Mononuclear cell (primary cell): ENCODE measurements around the gene UBALD1. TPM values are rescaled to one million over a fixed set of nuclear protein-coding genes. Genes with fewer than 3 reads are reported as not detected.
"Not testable (repeated sequence)": the region's sequence is repeated elsewhere in the genome, so short reads cannot be mapped to it uniquely, and the experiment has no call there.

Experiments
- H3K27me3 ChIP-seq: 2 replicates; pipeline ENCODE4 v1.6.0; 2011; ENCODE audit warnings: low read length, control low read depth; ENCODE audit not compliant: insufficient read depth
- H3K4me1 ChIP-seq: 2 replicates; pipeline ENCODE4 v1.5.1; 2011; ENCODE audit warnings: mild to moderate bottlenecking, low read length, control low read depth; ENCODE audit not compliant: insufficient read depth
- H3K4me3 ChIP-seq: 2 replicates; pipeline ENCODE4 v1.5.1; 2011; ENCODE audit warnings: mild to moderate bottlenecking, low read length, moderate library complexity
- H3K9me3 ChIP-seq: 2 replicates; pipeline ENCODE4 v1.5.1; 2011; ENCODE audit warnings: low read depth, mild to moderate bottlenecking, control low read depth, low read length
- total RNA-seq: library from RNA; depleted of rRNA; stranded (reverse); fragments of >200 nt; gene quantifications from one replicate; pipeline ENCODE4 v1.2.3, GENCODE V29; 2012

UBALD1 gene
- total RNA-seq, 1 donor = 7.9 TPM

DNA sequence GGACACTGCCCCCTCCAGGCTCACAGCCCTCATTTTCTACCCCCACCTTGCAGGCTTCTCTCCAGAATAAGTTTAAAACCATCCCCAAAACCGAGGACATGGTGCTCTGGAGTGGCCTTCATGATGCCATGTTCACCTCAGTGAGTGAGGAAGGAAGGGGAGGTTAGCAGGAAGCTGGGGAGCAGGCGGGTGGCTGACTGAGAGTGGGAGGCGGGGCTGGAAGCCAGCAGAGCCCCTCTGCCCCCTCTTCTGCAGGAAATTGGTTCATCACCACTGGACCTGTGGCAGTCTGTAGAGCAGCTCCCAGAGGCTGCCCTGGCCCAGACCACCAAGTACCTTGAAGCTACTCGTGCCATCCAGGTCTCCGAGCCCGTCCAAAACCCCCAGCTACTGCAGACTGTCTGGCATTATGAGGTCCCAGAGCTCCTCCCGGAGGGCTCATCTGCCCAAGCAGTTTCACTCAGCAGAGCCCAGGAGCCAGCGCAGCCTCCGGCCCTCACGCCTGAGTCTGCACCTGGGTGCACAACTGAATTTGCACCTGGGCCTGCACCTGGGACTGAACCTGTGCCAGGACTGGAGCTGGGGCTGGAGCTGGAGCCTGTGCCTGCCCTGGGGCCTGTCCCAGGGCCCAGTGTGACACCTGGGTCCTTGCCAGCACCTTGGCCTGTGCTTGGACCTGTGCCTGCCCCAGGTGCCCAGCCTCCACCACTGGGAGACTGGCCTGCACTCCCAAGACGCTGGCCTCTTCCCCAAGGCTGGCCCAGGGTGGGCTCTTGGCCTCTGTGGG, 39.6 kb downstream of the UBALD1 start:
- no peaks in the 10 kb centered on the region for H3K27me3 ChIP-seq
- no peaks in the 10 kb centered on the region for H3K9me3 ChIP-seq
- no peak overlapping the region for H3K4me3 ChIP-seq
- no peaks in the 10 kb centered on the region for H3K4me1 ChIP-seq

- not testable (repeated sequence) for H3K9me3 ChIP-seq, H3K4me3 ChIP-seq, H3K27me3 ChIP-seq, H3K4me1 ChIP-seq
Measured at GRCh38 chr16:4573926-4574325, 40.8 kb downstream of the UBALD1 start.

DNA sequence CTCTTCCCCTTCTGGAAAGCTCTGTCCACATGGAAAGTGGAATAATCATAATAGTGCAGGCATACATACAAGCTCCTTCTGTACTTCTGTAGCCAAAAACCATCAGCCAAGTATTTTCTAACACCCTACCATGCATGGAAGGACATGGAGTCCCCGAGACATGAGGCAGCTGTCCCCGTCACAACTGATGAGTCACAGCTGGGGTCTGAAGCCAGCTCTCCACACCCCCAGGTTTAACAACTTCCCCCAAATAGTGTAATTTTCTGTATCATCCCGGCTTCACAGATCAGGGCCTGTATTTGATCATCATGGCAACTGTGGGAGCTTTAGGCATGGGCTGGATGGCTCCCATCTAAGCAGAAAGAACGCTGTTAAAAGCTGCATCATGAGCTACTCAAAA, 42.0 kb downstream of the UBALD1 start:
- Histone ChIP-seq H3K27me3 (no peaks in the 10 kb centered on the region), H3K4me3 (no peak overlapping the region), H3K4me1 (no peaks in the 10 kb centered on the region), H3K9me3 (no peaks in the 10 kb centered on the region)

DNA sequence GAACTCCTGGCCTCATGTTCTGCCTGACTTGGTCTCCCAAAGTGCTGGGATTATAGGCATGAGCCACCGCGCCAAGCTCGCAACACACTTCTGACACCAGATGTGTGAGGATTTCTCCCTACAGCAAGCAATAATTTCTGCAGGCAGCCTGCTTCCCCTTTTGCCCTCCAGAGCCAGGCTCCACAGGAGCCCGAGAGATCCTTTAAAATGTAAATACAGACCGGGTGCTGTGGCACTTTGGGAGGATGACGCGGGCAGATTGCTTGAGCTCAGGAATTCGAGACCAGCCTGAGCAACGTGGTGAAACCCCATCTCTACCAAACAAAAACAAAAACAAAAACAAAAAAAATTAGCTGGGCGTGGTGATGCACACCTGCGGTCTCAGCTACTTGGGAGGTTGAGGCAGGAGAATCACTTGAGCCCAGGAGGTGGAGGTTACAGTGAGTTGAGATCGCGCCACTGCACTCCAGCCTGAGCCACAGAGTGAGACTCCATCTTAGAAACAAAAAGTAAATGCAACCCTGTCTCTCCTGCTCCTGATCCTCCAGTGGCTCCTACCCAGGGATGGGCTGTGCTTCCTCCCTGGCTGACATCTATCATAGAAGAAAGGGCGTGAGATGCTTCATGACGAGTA, 43.9 kb downstream of the UBALD1 start:
- H3K4me3 ChIP-seq = no peak overlapping the region
- H3K9me3 ChIP-seq = no peaks in the 10 kb centered on the region
- H3K27me3 ChIP-seq = no peaks in the 10 kb centered on the region
- no peaks in the 10 kb centered on the region for H3K4me1 ChIP-seq

DNA sequence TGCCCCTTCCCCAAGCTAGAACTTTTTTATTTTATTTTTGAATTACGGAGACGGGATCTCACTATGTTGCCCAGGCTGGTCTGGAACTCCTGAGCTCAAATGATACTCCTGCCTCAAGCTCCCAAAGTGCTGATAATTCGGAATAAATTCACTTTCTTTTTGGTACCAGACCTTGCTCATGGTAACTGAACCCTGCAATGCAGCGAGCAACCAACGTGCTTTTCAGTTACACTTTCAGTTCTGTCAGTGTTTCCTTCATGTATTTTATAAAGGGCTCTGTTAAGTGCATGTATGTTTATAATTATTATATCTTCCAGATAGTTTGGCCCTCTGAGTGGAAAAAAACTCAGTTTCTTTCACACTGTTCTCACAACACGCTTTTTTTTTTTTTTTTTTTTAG, 44.6 kb downstream of the UBALD1 start:
- no peak overlapping the region for H3K4me3 ChIP-seq
- no peaks in the 10 kb centered on the region for H3K27me3 ChIP-seq
- H3K9me3 ChIP-seq = no peaks in the 10 kb centered on the region
- H3K4me1 ChIP-seq = no peaks in the 10 kb centered on the region

GRCh38 chr16:4566144-4566543, 48.5 kb downstream of the UBALD1 start:
- Histone ChIP-seq H3K4me1 (no peaks in the 10 kb centered on the region), H3K9me3 (no peaks in the 10 kb centered on the region), H3K27me3 (no peaks in the 10 kb centered on the region), H3K4me3 (no peak overlapping the region)

DNA sequence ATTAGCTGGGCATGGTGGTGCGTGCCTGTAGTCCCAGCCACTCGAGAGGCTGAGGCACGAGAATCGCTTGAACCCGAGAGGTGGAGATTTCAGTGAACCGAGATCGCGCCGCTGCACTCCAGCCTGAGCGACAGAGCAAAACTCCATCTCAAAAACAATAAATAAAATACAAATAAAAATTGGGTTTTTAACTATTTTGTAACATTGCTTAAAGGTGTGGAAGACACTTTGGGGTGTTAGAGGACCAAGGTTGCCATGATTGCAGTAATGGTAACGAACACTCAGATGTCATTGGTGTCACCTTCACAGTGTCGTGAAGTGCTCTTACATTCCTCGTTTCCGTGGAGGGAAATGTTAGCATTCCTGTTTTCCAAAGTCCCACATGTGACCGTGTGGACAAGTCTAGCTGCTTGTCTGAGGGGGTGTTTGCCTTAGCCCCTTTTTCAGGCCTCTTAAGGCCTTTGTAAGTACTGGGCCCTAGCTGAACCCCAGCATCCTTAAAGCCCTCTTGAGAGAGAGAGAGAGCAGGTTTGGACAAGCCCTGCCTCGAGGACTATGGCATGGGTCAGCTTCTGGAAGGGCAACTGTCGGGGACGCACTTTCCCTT, 49.9 kb downstream of the UBALD1 start:
- no peaks in the 10 kb centered on the region for H3K9me3 ChIP-seq
- no peaks in the 10 kb centered on the region for H3K27me3 ChIP-seq
- H3K4me1 ChIP-seq = no peaks in the 10 kb centered on the region
- no peak overlapping the region for H3K4me3 ChIP-seq

DNA sequence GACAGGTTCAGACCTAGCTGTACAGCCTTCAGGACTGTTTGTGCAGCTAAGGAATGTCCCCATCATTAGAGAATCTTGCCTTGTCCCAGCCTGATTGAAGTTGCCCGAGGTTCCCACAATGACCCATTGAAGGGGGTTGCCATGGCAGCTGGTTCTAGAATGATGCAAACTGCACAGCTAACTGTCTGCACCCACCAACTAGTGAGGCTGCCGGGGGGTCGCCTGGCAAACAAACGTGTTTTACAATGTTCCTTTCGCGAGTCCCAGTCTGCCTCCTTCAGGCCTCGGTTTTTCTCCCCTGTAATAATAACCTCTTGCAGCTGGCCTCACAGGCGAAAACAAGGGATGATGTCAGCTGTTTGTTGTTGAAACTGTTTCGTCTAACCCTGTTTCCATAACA, 53.1 kb downstream of the UBALD1 start:
- H3K4me3 ChIP-seq = no peak overlapping the region
- H3K9me3 ChIP-seq = no peaks in the 10 kb centered on the region
- no peaks in the 10 kb centered on the region for H3K4me1 ChIP-seq
- H3K27me3 ChIP-seq = no peaks in the 10 kb centered on the region

Other genes starting within 250 kb of the UBALD1 start
- gene VASN, start 243.0 kb downstream of the UBALD1 start, total RNA-seq = 0.31 TPM
- gene CORO7, start 198.3 kb downstream of the UBALD1 start, total RNA-seq = 235 TPM
- 8.4 TPM for gene DNAJA3, start 189.0 kb downstream of the UBALD1 start, total RNA-seq
- gene NMRAL1, start 140.3 kb downstream of the UBALD1 start, total RNA-seq = 24.8 TPM
- gene HMOX2, start 138.5 kb downstream of the UBALD1 start, total RNA-seq = 26.7 TPM
- gene CDIP1, start 76.1 kb downstream of the UBALD1 start, total RNA-seq = 8.0 TPM
- gene C16orf96, start 58.5 kb downstream of the UBALD1 start, total RNA-seq = 0.42 TPM
- 40.8 TPM for gene MGRN1, start 9.9 kb upstream of the UBALD1 start, total RNA-seq
- gene NUDT16L1, start 78.7 kb upstream of the UBALD1 start, total RNA-seq = 28.0 TPM
- gene ANKS3, start 119.4 kb upstream of the UBALD1 start, total RNA-seq = 3.8 TPM
- gene DNAAF8, start 119.6 kb upstream of the UBALD1 start, total RNA-seq = not detected
- 7.7 TPM for gene ZNF500, start 152.3 kb upstream of the UBALD1 start, total RNA-seq
- not detected for gene SEPTIN12, start 173.5 kb upstream of the UBALD1 start, total RNA-seq
- gene SMIM22, start 180.5 kb upstream of the UBALD1 start, total RNA-seq = not detected
- 19.3 TPM for gene ROGDI, start 187.7 kb upstream of the UBALD1 start, total RNA-seq
- 49.7 TPM for gene GLYR1, start 232.4 kb upstream of the UBALD1 start, total RNA-seq
- gene UBN1, start 232.6 kb upstream of the UBALD1 start, total RNA-seq = 47.1 TPM